UCSD-AML1 (cell line): Measurements from ENCODE around the gene NFE2L1.

Experiments used
- DNase-seq: peaks from one replicate; lab custom pipeline; 2025; ENCODE audit not compliant: unreplicated experiment; lab: John Stamatoyannopoulos, UW

NFE2L1 gene

GRCh38 chr17:48046296-48046695 lies 1.9 kb upstream of the NFE2L1 start:
- no peak for DNase-seq

- DNase-seq = no peak
Measured at GRCh38 chr17:48047113-48047740, 932 bp upstream of the NFE2L1 start.

- DNase-seq = peak; percentile 91
Measured at GRCh38 chr17:48048384-48049126, 396 bp downstream of the NFE2L1 start.

- no peak for DNase-seq
Measured at GRCh38 chr17:48051283-48051682, 3.1 kb downstream of the NFE2L1 start.

- DNase-seq = no peak
Measured at GRCh38 chr17:48051706-48052486, 3.7 kb downstream of the NFE2L1 start.

- DNase-seq = peak; percentile 45
Measured at GRCh38 chr17:48052956-48053757, 5.0 kb downstream of the NFE2L1 start.

- DNase-seq = no peak
Measured at GRCh38 chr17:48053758-48054237, 5.6 kb downstream of the NFE2L1 start.

- DNase-seq = no peak
Measured at GRCh38 chr17:48054238-48055185, 6.4 kb downstream of the NFE2L1 start.

- DNase-seq = peak; percentile 60
Measured at GRCh38 chr17:48055531-48056245, 7.5 kb downstream of the NFE2L1 start.

- no peak for DNase-seq
Measured at GRCh38 chr17:48056246-48056745, 8.1 kb downstream of the NFE2L1 start.

GRCh38 chr17:48056879-48057278 lies 8.7 kb downstream of the NFE2L1 start:
- no peak for DNase-seq

- no peak for DNase-seq
Measured at GRCh38 chr17:48057626-48058025, 9.5 kb downstream of the NFE2L1 start.

- DNase-seq = no peak
Measured at GRCh38 chr17:48058393-48059124, 10.4 kb downstream of the NFE2L1 start.

- no peak for DNase-seq
Measured at GRCh38 chr17:48059125-48059668, 11.0 kb downstream of the NFE2L1 start.

GRCh38 chr17:48060249-48060648 lies 12.1 kb downstream of the NFE2L1 start:
- no peak for DNase-seq

GRCh38 chr17:48062273-48062672 lies 14.1 kb downstream of the NFE2L1 start:
- DNase-seq = no peak

- no peak for DNase-seq
Measured at GRCh38 chr17:48064638-48065037, 16.5 kb downstream of the NFE2L1 start.

GRCh38 chr17:48066192-48066591 lies 18.0 kb downstream of the NFE2L1 start:
- DNase-seq = no peak
